HCT116 (cell line): ENCODE data around the gene PDE2A. TPM values are rescaled to one million over a fixed set of nuclear protein-coding genes. Genes with fewer than 3 reads are reported as not detected.

Experiments used
- ATAC-seq: fragments of 200-7000 bp; cut with Tn5 transposase; 2 replicates; pipeline ENCODE4 v1.9.1; 2020; ENCODE audit warnings: mild to moderate bottlenecking, moderate library complexity
- BruUV-seq: library from RNA; stranded (reverse); fragments of 400-500 nt; replicated peaks from 2 replicates; lab custom pipeline; 2021; lab: Mats Ljungman, UMichigan
- CTCF ChIA-PET: fragments of 300-600 bp; sonication (Branson Sonifier 250); formaldehyde crosslinking; loops from one replicate; lab custom pipeline; 2021; ENCODE audit warnings: antibody characterized with exemption; lab: Charles Lee
- POLR2A ChIA-PET: fragments of 300-600, 350-600 bp; sonication (Branson Sonifier 250); formaldehyde crosslinking; loops from one replicate; lab custom pipeline; 2021; ENCODE audit warnings: antibody characterized with exemption; lab: Charles Lee
- RAD21 ChIA-PET, 2 experiments: fragments of 300-600 bp; sonication (Branson Sonifier 250); formaldehyde crosslinking; loops; one replicate each; lab custom pipeline; 2023; ENCODE audit warnings: low total read pairs in 2 of 2; ENCODE audit not compliant: uncharacterized antibody in 2 of 2, unreplicated experiment in 2 of 2, low non-redundant PET in 1 of 2; lab: Charles Lee
- DNase-seq: peaks from one replicate; pipeline ENCODE4 v3.0.0-alpha.2; 2010; ENCODE audit warnings: low read depth, low spot score
- H2AFZ ChIP-seq: fragments of 200-600 bp; shearing (Covaris generic), sonication (generic); 2 replicates; pipeline ENCODE4 v1.6.1; 2017; ENCODE audit warnings: low read depth, mixed run types, mixed read lengths, antibody characterized with exemption, low read length; ENCODE audit not compliant: poor library complexity, severe bottlenecking
- H3K27ac ChIP-seq: 2 replicates; pipeline ENCODE4 v1.5.1; 2012; ENCODE audit warnings: low read depth, low read length
- H3K27me3 ChIP-seq: fragments of 200-600 bp; sonication (generic); 2 replicates; pipeline ENCODE4 v1.6.1; 2016; ENCODE audit warnings: mixed run types, low read length, mixed read lengths; ENCODE audit not compliant: insufficient read depth
- H3K36me3 ChIP-seq, 2 experiments: fragments of 200-500 bp in 1 of 2; fragments of 200-600 bp in 1 of 2; sonication (Bioruptor generic) in 1 of 2; sonication (generic) in 1 of 2; 2 replicates each; pipeline versions ENCODE4 v1.5.1 to v1.6.1; 2014 to 2016; ENCODE audit warnings: low read length in 2 of 2, inconsistent platforms in 1 of 2, mixed read lengths in 1 of 2, mixed run types in 1 of 2; ENCODE audit not compliant: insufficient read depth in 2 of 2, control insufficient read depth in 1 of 2
- H3K4me1 ChIP-seq, 2 experiments: fragments of 200-600 bp in 1 of 2; sonication (generic) in 1 of 2; 2 replicates each; pipeline versions ENCODE4 v1.5.1 to v1.6.1; 2012 to 2017; ENCODE audit warnings: low read length in 2 of 2, inconsistent platforms in 1 of 2, mild to moderate bottlenecking in 1 of 2, mixed read lengths in 1 of 2, mixed run types in 1 of 2, moderate library complexity in 1 of 2; ENCODE audit not compliant: insufficient read depth in 2 of 2, control insufficient read depth in 1 of 2
- H3K4me2 ChIP-seq: fragments of 200-600 bp; sonication (generic); 2 replicates; pipeline ENCODE4 v1.6.1; 2017; ENCODE audit warnings: mixed run types, low read length, mixed read lengths
- H3K4me3 ChIP-seq, 2 experiments: fragments of 200-600 bp in 1 of 2; sonication (generic) in 1 of 2; replicated peaks in 1 of 2; 2 replicates each; pipeline ENCODE4 v1.5.1; 2011 to 2016; ENCODE audit warnings: low read length in 2 of 2, control low read depth in 1 of 2, low read depth in 1 of 2, mild to moderate bottlenecking in 1 of 2, mixed read lengths in 1 of 2, mixed run types in 1 of 2
- H3K79me2 ChIP-seq: fragments of 200-600 bp; sonication (generic); 2 replicates; pipeline ENCODE4 v1.6.1; 2017; ENCODE audit warnings: mild to moderate bottlenecking, mixed run types, low read length, moderate library complexity, mixed read lengths; ENCODE audit not compliant: insufficient read depth
- H3K9ac ChIP-seq: fragments of 200-600 bp; sonication (generic); 2 replicates; pipeline ENCODE4 v1.6.1; 2016; ENCODE audit warnings: low read length, mixed read lengths
- H3K9me2 ChIP-seq: fragments of 200-600 bp; sonication (generic), shearing (Covaris generic); 2 replicates; pipeline ENCODE4 v1.6.1; 2017; ENCODE audit warnings: mixed run types, mild to moderate bottlenecking, moderate library complexity; ENCODE audit not compliant: insufficient read depth
- H3K9me3 ChIP-seq, 2 experiments: fragments of 200-500 bp in 1 of 2; fragments of 200-600 bp in 1 of 2; sonication (Bioruptor generic) in 1 of 2; sonication (generic) in 1 of 2; 2 replicates each; pipeline ENCODE4 v1.6.1; 2014 to 2017; ENCODE audit warnings: low read length in 2 of 2, mixed read lengths in 2 of 2, inconsistent platforms in 1 of 2, low read depth in 1 of 2, mild to moderate bottlenecking in 1 of 2, mixed run types in 1 of 2, moderate library complexity in 1 of 2; ENCODE audit not compliant: control insufficient read depth in 1 of 2, insufficient read depth in 1 of 2
- H4K20me1 ChIP-seq: fragments of 200-600 bp; sonication (generic), shearing (Covaris generic); 2 replicates; pipeline ENCODE4 v1.6.1; 2017; ENCODE audit warnings: mixed run types, mild to moderate bottlenecking, moderate library complexity; ENCODE audit not compliant: insufficient read depth
- CBX3 ChIP-seq: IDR thresholded peaks from 2 replicates; pipeline ENCODE4 v1.6.1; 2012; ENCODE audit warnings: low read depth
- CTCF ChIP-seq, 3 experiments: fragments of 200-600 bp in 1 of 3; sonication (generic) in 1 of 3; IDR thresholded peaks in 2 of 3; conservative IDR thresholded peaks in 1 of 3; 2 replicates each; pipeline ENCODE4 v1.5.1; 2012 to 2017; ENCODE audit warnings: low read depth in 2 of 3, low read length in 2 of 3, antibody characterized with exemption in 1 of 3, borderline replicate concordance in 1 of 3, control low read depth in 1 of 3, mild to moderate bottlenecking in 1 of 3, mixed read lengths in 1 of 3, mixed run types in 1 of 3, moderate library complexity in 1 of 3; ENCODE audit not compliant: insufficient read depth in 1 of 3
- ELF1 ChIP-seq: IDR thresholded peaks from 2 replicates; pipeline ENCODE4 v1.6.1; 2012; ENCODE audit warnings: low read depth, borderline replicate concordance
- JUND ChIP-seq: IDR thresholded peaks from 2 replicates; pipeline ENCODE4 v1.6.1; 2012
- POLR2A ChIP-seq: IDR thresholded peaks from 2 replicates; pipeline ENCODE4 v1.7.0; 2011; ENCODE audit warnings: borderline replicate concordance; ENCODE audit not compliant: insufficient read depth, insufficient read length; ENCODE audit errors: extremely low read depth
- POLR2AphosphoS5 ChIP-seq: IDR thresholded peaks from 2 replicates; pipeline ENCODE4 v1.6.1; 2011; ENCODE audit warnings: mild to moderate bottlenecking, low read depth, low read length, moderate library complexity
- RAD21 ChIP-seq: IDR thresholded peaks from 2 replicates; pipeline ENCODE4 v1.6.1; 2012; ENCODE audit warnings: low read depth, mild to moderate bottlenecking
- SIN3A ChIP-seq: IDR thresholded peaks from 2 replicates; pipeline ENCODE4 v1.6.1; 2012; ENCODE audit warnings: low read depth
- SP1 ChIP-seq: IDR thresholded peaks from 2 replicates; pipeline ENCODE4 v1.6.1; 2012; ENCODE audit warnings: low read depth
- ZBTB33 ChIP-seq: IDR thresholded peaks from 2 replicates; pipeline ENCODE4 v1.6.1; 2011; ENCODE audit warnings: mild to moderate bottlenecking, low read length, moderate library complexity; ENCODE audit not compliant: insufficient replicate concordance; ENCODE audit errors: extremely low read depth
- ZFX ChIP-seq: fragments of 450-650 bp; IDR thresholded peaks from 2 replicates; pipeline ENCODE4 v1.6.1; 2017
- intact Hi-C: fragments of 100-400 bp; cut with micrococcal nuclease; formaldehyde crosslinking; loops from 2 replicates; pipeline ENCODE4 v1.10.0; 2022
- total RNA-seq: library from RNA; stranded (reverse); gene quantifications from one replicate; pipeline ENCODE4 v1.2.1, GENCODE V29; 2021; ENCODE audit not compliant: unreplicated experiment

Gene PDE2A
- total RNA-seq, 1 experiment from 2014 or later: 7.6 TPM

GRCh38 chr11:72577271-72577721, 96.9 kb downstream of the PDE2A start:
- no peak overlapping the region for H3K4me3 ChIP-seq
- intact Hi-C loops: no loop called here
- H3K4me1 ChIP-seq: no peaks in the 10 kb centered on the region
- no peak overlapping the region for H3K27ac ChIP-seq
- H3K27me3 ChIP-seq: no peaks in the 10 kb centered on the region
- ATAC-seq (no peak), DNase-seq (no peak)
- ChIA-PET RAD21 (no interaction called here), CTCF (interaction anchor here (2.2 kb wide), 1 partner anchor 106 kb away, joined by 6 read pairs; no protein-coding TSS in a partner anchor), POLR2A (no interaction called here)
- no peak overlapping the region for H3K9ac ChIP-seq
- no peaks in the 10 kb centered on the region for H3K9me2 ChIP-seq
- no TSS peak for BruUV-seq
- no peaks in the 10 kb centered on the region for H3K36me3 ChIP-seq
- H3K79me2 ChIP-seq: no peaks in the 10 kb centered on the region
- no peaks in the 10 kb centered on the region for H3K9me3 ChIP-seq
- no peak overlapping the region for H3K4me2 ChIP-seq
- no peak overlapping the region for H2AFZ ChIP-seq
- H4K20me1 ChIP-seq: no peaks in the 10 kb centered on the region
- TF ChIP-seq RAD21: no peak
- TF ChIP-seq CBX3: no peak
- TF ChIP-seq POLR2A: no peak
- no peak for TF ChIP-seq SP1
- no peak for TF ChIP-seq ELF1
- no peak for TF ChIP-seq JUND
- TF ChIP-seq ZBTB33: no peak
- no peak for TF ChIP-seq POLR2AphosphoS5

DNA sequence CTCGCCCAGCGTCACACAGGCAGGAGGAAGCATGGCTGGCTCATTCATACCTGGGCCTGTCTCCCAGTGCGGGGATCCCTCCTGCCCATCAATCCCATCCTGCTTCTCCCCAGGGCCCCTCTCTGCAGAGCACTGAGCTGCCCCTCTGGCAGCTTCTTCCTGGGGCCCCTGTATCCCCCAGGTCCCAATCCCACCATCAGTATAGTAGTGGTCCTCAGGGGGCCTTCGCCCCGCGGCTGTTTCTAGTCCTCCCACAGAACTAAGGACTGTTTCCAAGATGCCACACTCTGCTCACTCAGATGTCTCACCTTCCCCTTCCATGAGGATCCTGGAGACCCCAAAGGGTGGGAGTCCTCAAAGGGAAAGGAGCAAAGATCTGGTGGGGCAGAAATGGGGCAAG, 97.6 kb downstream of the PDE2A start:
- Histone ChIP-seq H3K4me1 (no peaks in the 10 kb centered on the region), H3K4me3 (no peak overlapping the region), H2AFZ (no peak overlapping the region), H3K4me2 (no peak overlapping the region), H3K79me2 (no peaks in the 10 kb centered on the region), H3K9me3 (no peaks in the 10 kb centered on the region), H3K36me3 (no peaks in the 10 kb centered on the region), H3K9me2 (no peaks in the 10 kb centered on the region), H3K9ac (no peak overlapping the region), H3K27me3 (no peaks in the 10 kb centered on the region), H3K27ac (no peak overlapping the region)
- BruUV-seq: no TSS peak
- ChIA-PET POLR2A (no interaction called here), RAD21 (no interaction called here), CTCF (interaction anchor here (2.2 kb wide), 1 partner anchor 105 kb away, joined by 6 read pairs; no protein-coding TSS in a partner anchor)
- ATAC-seq (no peak), DNase-seq (no peak)
- intact Hi-C loops: no loop called here
- TF ChIP-seq ZFX (no peak), CTCF (IDR thresholded peaks at IDR 0.05 in 2 of 3, conservative IDR thresholded peaks at IDR 0.05 in 1 of 3; ENCODE audit: borderline replicate concordance in 1 of 3, insufficient read depth in 1 of 3, low read depth in 2 of 3, low read length in 2 of 3) (no peak), RAD21 (no peak), SIN3A (no peak)
- TF ChIP-seq, all 23 proteins: peak for 0
- H4K20me1 ChIP-seq: no peaks in the 10 kb centered on the region
